GM19240 (cell line): ENCODE results near the gene GSG1.
A peak's percentile ranks its signal among the peaks of the same experiment; 100 is the strongest.
"Not testable (repeated sequence)": the region's sequence is repeated elsewhere in the genome, so short reads cannot be mapped to it uniquely, and the experiment has no call there.

Source experiments
- DNase-seq: peaks from one replicate; pipeline ENCODE4 v3.0.0; 2011; ENCODE audit warnings: low spot score; ENCODE audit not compliant: insufficient read length

The GSG1 gene

DNA sequence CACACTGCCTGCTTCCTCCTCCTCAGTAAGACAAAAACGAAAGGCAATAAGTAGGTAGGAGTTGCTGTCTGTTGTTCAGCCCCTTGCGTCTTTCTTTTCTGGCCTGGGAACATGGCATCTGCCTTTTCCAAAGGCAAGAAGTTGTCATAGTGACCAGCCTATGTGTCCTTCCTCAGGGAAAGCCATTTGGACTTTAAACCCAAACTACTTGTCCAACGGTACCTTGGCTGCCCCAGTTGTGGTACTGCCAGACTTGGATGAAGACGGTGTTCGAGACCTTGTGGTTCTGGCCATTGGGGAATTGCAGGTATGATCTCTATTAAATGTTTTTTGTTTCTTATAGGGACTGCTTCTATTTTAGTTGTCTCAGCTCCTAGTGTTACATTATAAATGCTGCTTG is 40.8 kb downstream of the GSG1 start:
- no peak for DNase-seq

- no peak for DNase-seq
Observed at GRCh38 chr12:13061377-13061776, 42.1 kb downstream of the GSG1 start.

DNA sequence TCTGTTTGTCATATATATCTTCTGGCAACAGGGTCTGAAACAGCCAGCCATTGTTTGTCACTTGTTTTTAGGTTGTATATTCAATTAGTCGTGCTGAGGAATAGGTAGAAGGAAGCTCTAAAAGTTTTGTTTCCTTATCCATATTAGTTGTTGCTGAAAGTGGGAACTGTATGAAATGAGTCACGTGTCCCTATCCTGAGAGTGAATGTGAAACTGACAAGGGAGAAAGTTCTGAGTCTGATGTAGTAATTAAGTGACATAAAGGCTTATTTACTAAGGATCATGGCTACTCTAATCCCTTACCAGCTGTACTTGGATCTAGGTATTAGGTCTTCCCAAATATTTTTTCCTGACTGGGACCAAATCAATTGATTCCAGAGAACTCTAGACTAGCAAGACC is 42.9 kb downstream of the GSG1 start:
- DNase-seq, result no peak

DNA sequence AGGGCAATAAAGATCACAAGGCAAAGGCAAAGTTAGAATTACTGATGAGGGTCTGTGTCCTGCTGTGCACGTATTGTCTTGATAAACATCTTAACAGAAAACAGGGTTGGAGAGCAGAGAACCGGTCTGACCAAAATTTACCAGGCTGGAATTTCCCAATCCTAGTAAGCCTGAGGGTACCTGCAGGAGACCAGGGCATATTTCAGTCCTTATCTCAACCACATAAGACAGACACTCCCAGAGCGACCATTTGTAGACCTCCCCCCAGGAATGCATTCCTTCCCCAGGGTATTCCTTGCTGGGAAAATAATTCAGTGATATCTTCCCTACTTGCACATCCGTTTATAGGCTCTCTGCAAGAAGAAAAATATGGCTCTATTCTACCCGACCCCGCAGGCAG is 49.9 kb downstream of the GSG1 start:
- DNase-seq, result not testable (repeated sequence)

DNA sequence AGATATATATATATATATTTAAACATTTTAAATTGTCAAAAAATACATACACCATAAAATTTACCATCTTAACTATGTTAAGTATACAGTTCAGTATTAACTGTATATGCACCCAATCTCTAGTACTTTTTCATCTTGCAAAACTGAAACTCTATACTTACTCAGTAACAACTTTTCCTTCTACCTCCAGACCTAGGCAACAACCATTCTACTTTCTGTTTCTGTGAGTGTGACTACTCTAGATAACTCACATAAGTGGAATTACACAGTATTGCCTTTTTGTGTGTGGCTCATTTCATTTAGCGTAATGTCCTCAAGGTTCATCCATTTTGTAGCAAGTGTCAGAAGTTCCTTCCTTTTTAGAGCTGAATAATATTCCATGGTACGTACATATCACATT is 51.0 kb downstream of the GSG1 start:
- DNase-seq, result no peak

DNA sequence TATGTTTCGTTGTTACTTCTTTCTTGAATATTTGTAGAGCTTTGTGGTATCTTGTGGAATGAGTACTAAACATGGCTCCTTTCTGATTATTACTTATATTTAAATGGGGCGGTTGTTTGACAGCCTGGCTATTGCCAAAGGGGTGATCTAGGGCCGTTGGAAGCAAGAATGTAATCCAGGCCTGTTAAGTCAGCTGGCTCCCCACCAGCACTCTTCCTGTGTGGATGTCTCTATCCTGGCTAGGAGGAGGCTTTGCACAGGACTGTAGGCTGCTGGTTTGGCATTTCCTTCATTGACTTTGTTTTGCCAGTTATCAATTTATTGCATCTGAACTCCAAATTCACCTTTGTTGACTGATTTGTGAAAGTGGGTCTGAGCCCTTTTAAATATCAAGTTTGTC is 53.7 kb downstream of the GSG1 start:
- DNase-seq, result no peak

- DNase-seq, result no peak
Observed at GRCh38 chr12:13046964-13047363, 56.5 kb downstream of the GSG1 start.

DNA sequence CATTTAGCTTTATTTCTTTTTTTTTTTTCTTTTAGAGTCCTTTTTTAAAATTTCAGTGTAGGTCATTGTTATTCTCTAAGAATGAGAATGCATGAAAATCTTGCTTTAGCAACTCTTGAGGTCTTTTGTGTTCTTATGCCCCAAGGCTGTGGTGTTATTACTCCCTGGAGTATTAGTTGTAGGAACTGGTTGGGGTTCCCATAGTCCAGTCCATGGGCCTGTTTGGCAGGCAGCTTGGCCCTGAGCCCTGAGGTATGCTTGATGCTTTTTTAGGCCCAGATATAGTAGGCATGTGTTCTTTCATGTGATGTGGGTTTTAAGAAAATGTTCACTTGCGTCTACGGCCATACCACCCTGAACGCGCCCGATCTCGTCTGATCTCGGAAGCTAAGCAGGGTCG is 57.7 kb downstream of the GSG1 start:
- no peak for DNase-seq

GRCh38 chr12:13044906-13045299 is 58.6 kb downstream of the GSG1 start:
- DNase-seq, result no peak

DNA sequence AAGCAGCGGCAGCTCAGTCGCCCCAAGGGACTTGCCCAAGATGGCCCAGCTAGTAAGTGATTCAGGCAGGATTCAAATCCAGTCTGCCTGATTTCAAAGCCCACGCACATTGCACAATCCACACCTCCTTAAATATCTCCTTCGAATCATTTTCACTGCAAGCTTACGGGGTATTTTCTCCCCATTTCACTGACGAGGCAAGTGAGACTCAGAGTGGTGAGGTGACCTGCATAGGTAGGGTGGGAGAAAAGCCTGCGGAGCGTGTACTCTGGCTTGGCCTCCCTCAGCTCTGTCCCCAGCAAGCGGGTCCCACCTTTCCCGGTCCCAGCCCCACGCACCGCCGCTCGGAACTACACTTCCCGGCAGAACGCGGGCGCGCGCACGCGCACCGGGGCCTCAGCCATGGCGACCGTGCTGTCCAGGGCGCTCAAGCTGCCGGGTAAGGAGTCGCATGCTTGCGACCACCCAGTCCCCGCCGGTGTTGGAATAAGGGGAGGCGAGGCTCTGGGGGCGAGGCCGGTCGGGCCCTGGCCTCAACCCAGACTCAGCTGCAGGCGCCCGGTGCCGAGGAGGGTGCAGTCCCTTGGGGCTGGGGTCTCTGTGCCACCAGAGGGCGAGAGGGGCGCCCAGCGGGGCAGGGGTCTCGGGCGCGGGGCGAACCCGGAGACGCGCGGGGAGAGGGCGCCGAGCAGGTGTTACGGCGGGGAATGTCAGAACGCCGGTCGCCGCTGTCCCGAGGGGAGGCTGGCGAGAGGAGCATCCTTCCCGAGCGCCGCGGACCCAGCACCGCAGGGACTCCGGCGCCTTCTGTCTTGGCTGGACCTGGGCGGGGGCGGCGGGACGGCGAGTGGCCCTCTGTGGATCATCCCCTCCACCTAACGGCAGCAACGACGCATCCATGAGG is 59.2 kb downstream of the GSG1 start, which contains the start of gene FAM234B:
FAM234B (plus strand) TSS at position 380 of the 904 bp plus-strand sequence; CDS start at position 403, 23 bp downstream.
- DNase-seq, result peak; percentile 67

- no peak for DNase-seq
Observed at GRCh38 chr12:13042666-13043230, 60.7 kb downstream of the GSG1 start.

GRCh38 chr12:13041224-13041623 is 62.2 kb downstream of the GSG1 start:
- no peak for DNase-seq

GRCh38 chr12:13039328-13039956 is 64.0 kb downstream of the GSG1 start:
- DNase-seq, result no peak

DNA sequence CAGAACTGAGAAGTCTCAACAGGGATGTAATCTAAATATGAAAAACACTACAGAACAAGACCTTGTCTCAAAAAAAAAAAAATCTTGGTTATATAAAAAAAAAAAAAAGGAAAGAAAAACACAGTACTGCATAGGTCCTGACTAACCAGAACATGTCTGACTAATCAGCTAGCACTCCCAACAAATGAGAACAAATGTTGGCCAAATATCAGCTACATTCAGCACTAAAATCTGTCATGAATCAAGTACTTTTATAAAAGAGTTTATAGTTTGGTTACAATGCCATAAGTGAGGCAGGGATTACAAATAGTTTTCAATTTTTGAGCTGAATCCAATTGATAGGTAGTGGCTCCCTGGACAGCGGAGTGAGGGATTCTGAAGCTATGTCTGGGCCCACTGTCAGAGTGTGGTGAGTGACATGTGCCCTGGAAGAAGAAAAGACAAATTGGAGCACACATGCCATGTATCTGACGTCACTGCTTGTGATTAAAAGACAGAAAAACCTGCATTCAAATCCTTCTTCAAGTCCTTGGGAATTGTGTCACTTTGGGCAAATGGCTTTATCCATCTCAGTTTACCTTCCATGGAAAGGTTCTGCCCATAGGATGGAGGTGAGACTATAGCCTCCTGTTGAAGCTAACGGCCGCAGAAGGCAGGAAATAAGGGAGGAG is 64.8 kb downstream of the GSG1 start:
- DNase-seq, result no peak

DNA sequence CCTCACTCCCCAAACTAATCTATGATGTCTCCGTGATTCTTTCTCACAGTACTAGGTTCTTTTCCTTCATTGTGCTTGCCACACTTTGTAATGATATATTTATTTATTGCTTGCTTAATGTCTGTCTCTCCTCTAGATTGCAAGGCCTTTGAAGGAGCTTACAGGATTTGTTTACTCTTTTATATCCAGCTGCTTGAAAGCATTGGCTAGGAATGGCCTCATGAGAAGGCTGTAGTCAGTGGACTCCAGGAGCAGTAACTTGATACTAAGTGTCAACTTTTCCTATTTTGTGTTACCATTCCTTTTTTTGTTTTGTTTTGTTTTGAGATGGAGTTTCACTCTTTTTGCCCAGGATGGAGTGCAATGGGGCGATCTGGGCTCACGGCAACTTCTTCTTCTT is 66.6 kb downstream of the GSG1 start:
- no peak for DNase-seq

GRCh38 chr12:13035335-13035734 is 68.1 kb downstream of the GSG1 start:
- not testable (repeated sequence) for DNase-seq
